Measurements from ENCODE around the gene ZNF526. TPM values are rescaled to one million over a fixed set of nuclear protein-coding genes. Genes with fewer than 3 reads are reported as not detected.
A peak's percentile ranks its signal among the peaks of the same experiment; 100 is the strongest.

ZNF526 gene
- total and polyA plus RNA-seq, 9 of the 15 experiments (the other 6 are each of a cell fraction or from before 2014, with no cell fraction given), result 1.3 to 17.9 (median 6.2) TPM

GRCh38 chr19:42217520-42218437 is 2.3 kb upstream of the ZNF526 start, which contains the start of gene DEDD2 (continued):
- TF ChIP-seq ZNF639 (CRISPR knock-in tag; conservative IDR thresholded peaks at IDR 0.05 in 1 of 2, IDR thresholded peaks at IDR 0.05 in 1 of 2), result 0 out of 4 replicates have a peak, but pooled peaks of 1 of the 2 experiments have one; percentile 50
- TF ChIP-seq ATF7 (IDR thresholded peaks at IDR 0.05), result no peak
- TF ChIP-seq ZNF407 (IDR thresholded peaks at IDR 0.05; ENCODE audit: low read depth), result no peak
- TF ChIP-seq NR0B1 (IDR thresholded peaks at IDR 0.05; ENCODE audit: partially characterized antibody), result no peak
- TF ChIP-seq ZNF311 (CRISPR knock-in tag; IDR thresholded peaks at IDR 0.05), result peak; percentile 31; the same call in 1 of the 2 replicates
- no peak for TF ChIP-seq EZH2 (IDR thresholded peaks at IDR 0.05; ENCODE audit: borderline replicate concordance, low read depth, low read length)
- TF ChIP-seq ETS1 (conservative IDR thresholded peaks at IDR 0.05; ENCODE audit: control insufficient read depth, low read depth, low read length), result no peak
- TF ChIP-seq KLF6 (CRISPR knock-in tag; IDR thresholded peaks at IDR 0.05; ENCODE audit: borderline replicate concordance), result 0 out of 2 replicates have a peak, but pooled peaks have one; percentile 37

Data from K562 (cell line).